Stimulated activated CD4-positive, alpha-beta T cell treated with anti-CD3 and anti-CD28 coated beads, Interleukin-12 subunit alpha, Interleukin-12 subunit beta, amount 100 ng/mL, for 24 hours (primary cell): ENCODE data around the gene PTAFR.

ENCODE experiments used
- DNase-seq, 2 experiments: peaks; one replicate each; pipeline ENCODE4 v3.0.0-alpha.2; 2020; ENCODE audit warnings: low read depth in 2 of 2

Gene PTAFR

GRCh38 chr1:28178690-28179485, 2.4 kb upstream of the PTAFR start:
- no peak for DNase-seq

GRCh38 chr1:28175955-28176485, 470 bp downstream of the PTAFR start:
- DNase-seq: no peak

GRCh38 chr1:28173980-28174297, 2.6 kb downstream of the PTAFR start:
- no peak for DNase-seq

- no peak for DNase-seq
These were observed 3.1 kb downstream of the PTAFR start for GRCh38 chr1:28173151-28173979.

- peak in 1 of 2 experiments; percentile 24 for DNase-seq
These were observed 3.8 kb downstream of the PTAFR start for GRCh38 chr1:28172713-28173150.

- DNase-seq: no peak
These were observed 5.2 kb downstream of the PTAFR start for GRCh38 chr1:28171246-28171645.

GRCh38 chr1:28170001-28170596, 6.4 kb downstream of the PTAFR start:
- DNase-seq: no peak

- no peak for DNase-seq
These were observed 12.9 kb downstream of the PTAFR start for GRCh38 chr1:28163496-28164161.

GRCh38 chr1:28162151-28162550, 14.3 kb downstream of the PTAFR start:
- no peak for DNase-seq

GRCh38 chr1:28161751-28162150, 14.7 kb downstream of the PTAFR start:
- no peak for DNase-seq

GRCh38 chr1:28160782-28161266, 15.7 kb downstream of the PTAFR start:
- DNase-seq: no peak

GRCh38 chr1:28159680-28160079, 16.8 kb downstream of the PTAFR start:
- DNase-seq: no peak

- DNase-seq: no peak
These were observed 17.2 kb downstream of the PTAFR start for GRCh38 chr1:28159243-28159642.

GRCh38 chr1:28157894-28158293, 18.6 kb downstream of the PTAFR start:
- DNase-seq: no peak

GRCh38 chr1:28156821-28157220, 19.7 kb downstream of the PTAFR start:
- no peak for DNase-seq

- DNase-seq: no peak
These were observed 20.9 kb downstream of the PTAFR start for GRCh38 chr1:28155628-28156027.

GRCh38 chr1:28154078-28154594, 22.4 kb downstream of the PTAFR start:
- DNase-seq: no peak

- no peak for DNase-seq
These were observed 26.2 kb downstream of the PTAFR start for GRCh38 chr1:28150125-28150780.

- no peak for DNase-seq
These were observed 27.7 kb downstream of the PTAFR start for GRCh38 chr1:28148880-28149195.

- DNase-seq: no peak
These were observed 29.0 kb downstream of the PTAFR start for GRCh38 chr1:28147264-28148094.
